ENCODE measurements around the gene LDLRAD3.

LDLRAD3 gene

DNA sequence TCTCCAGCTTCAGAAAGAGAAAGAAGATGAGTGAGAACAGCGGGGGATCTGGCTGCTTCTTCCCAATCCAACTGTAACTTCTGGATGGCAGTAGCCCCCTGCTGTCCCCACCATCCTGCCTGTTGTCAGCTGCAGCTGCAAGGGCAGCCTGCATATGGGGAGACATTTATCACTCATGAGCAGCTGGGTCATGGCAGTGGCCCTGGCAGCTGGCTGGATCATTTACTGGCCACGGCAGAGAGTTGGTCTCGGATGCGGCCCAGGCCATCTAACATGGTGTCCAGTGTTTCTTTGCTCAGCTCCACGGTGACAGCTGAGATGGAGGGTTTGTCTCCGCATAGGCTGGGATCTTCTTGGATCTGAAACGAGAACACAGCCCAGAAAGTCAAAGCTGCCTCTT is 330.6 kb downstream of the LDLRAD3 start:
- TF ChIP-seq FOXM1 (IDR thresholded peaks at IDR 0.05; ENCODE audit: borderline replicate concordance), result no peak
- TF ChIP-seq NFRKB (IDR thresholded peaks at IDR 0.05), result no peak
- no peak for TF ChIP-seq CTBP1 (IDR thresholded peaks at IDR 0.05; ENCODE audit: borderline replicate concordance)
- TF ChIP-seq TARDBP (IDR thresholded peaks at IDR 0.05), result no peak
- TF ChIP-seq, protein P1, sequence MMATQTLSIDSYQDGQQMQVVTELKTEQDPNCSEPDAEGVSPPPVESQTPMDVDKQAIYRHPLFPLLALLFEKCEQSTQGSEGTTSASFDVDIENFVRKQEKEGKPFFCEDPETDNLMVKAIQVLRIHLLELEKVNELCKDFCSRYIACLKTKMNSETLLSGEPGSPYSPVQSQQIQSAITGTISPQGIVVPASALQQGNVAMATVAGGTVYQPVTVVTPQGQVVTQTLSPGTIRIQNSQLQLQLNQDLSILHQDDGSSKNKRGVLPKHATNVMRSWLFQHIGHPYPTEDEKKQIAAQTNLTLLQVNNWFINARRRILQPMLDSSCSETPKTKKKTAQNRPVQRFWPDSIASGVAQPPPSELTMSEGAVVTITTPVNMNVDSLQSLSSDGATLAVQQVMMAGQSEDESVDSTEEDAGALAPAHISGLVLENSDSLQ (IDR thresholded peaks at IDR 0.05), result no peak
- TF ChIP-seq LEF1 (IDR thresholded peaks at IDR 0.05; ENCODE audit: borderline replicate concordance), result no peak
- no peak for TF ChIP-seq BHLHE40 (IDR thresholded peaks at IDR 0.05; ENCODE audit: borderline replicate concordance)
- TF ChIP-seq FOXK2 (IDR thresholded peaks at IDR 0.05), result no peak
- no peak for TF ChIP-seq ELF4 (IDR thresholded peaks at IDR 0.05)
- TF ChIP-seq ZNF384 (IDR thresholded peaks at IDR 0.05), result no peak
- no peak for TF ChIP-seq SUZ12 (IDR thresholded peaks at IDR 0.05)
- no peak for TF ChIP-seq HDGF (IDR thresholded peaks at IDR 0.05; ENCODE audit: borderline replicate concordance)
- TF ChIP-seq SP1 (IDR thresholded peaks at IDR 0.05), result no peak
- no peak for TF ChIP-seq L3MBTL2 (conservative IDR thresholded peaks at IDR 0.05)
- no peak for TF ChIP-seq ARNT (IDR thresholded peaks at IDR 0.05)
- no peak for TF ChIP-seq FOXA1 (IDR thresholded peaks at IDR 0.05)
- ChIA-PET POLR2A (no interaction called here), CTCF (interaction anchor here (0.7 kb wide), 1 partner anchor 204 kb away, joined by 3 read pairs; no protein-coding TSS in a partner anchor)
- DNase-seq (ENCODE audit: extremely low spot score), result no peak

DNA sequence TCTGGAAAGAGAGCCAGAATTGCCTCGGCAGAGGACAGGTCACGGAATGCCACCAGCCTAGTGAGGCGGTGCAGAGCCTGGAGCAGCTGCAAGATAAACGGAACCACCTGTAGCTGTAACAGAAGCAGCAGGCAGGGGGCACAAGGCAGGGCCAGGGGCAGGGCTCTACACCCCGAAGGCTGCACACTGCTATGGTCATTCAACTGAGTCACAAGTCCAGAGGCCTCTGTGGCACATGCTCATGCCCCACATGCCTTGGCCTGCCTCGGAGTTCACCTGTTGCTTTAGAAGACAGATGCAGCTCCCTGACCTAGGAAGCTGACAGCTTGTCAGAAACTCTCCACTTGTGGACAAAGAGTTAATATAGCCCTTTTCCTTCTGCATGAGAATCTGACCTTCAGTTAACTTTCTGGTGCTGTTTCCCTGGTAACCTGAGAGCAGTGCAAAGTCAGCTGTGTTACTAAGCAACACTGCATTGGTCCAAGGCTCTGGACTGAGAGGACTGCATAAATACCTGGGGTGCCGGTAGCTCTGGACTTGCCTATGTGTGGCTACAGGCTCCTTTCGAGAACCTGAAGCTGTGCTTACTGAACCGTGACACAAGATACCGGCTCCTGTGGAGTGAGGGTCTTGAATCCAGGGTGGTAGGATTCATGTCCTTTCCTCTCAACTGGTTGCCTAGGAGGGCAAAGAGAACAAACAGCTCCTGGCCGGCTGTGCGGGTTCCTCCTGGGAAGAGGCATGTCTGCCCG is 334.8 kb downstream of the LDLRAD3 start:
- DNase-seq (ENCODE audit: extremely low spot score), result no peak
- ChIA-PET CTCF (no interaction called here), POLR2A (no interaction called here)
- TF ChIP-seq CTBP1 (IDR thresholded peaks at IDR 0.05; ENCODE audit: borderline replicate concordance) (no peak), HDGF (IDR thresholded peaks at IDR 0.05; ENCODE audit: borderline replicate concordance) (no peak), ARNT (IDR thresholded peaks at IDR 0.05) (no peak), L3MBTL2 (conservative IDR thresholded peaks at IDR 0.05) (no peak), NFRKB (IDR thresholded peaks at IDR 0.05) (no peak), TARDBP (IDR thresholded peaks at IDR 0.05) (no peak), ZNF384 (IDR thresholded peaks at IDR 0.05) (no peak), ELF4 (IDR thresholded peaks at IDR 0.05) (no peak), FOXA1 (IDR thresholded peaks at IDR 0.05) (no peak), SP1 (IDR thresholded peaks at IDR 0.05) (no peak), FOXK2 (IDR thresholded peaks at IDR 0.05) (no peak), BHLHE40 (IDR thresholded peaks at IDR 0.05; ENCODE audit: borderline replicate concordance) (no peak), SUZ12 (IDR thresholded peaks at IDR 0.05) (no peak), FOXM1 (IDR thresholded peaks at IDR 0.05; ENCODE audit: borderline replicate concordance) (no peak), LEF1 (IDR thresholded peaks at IDR 0.05; ENCODE audit: borderline replicate concordance) (no peak)
- TF ChIP-seq, protein P1 (IDR thresholded peaks at IDR 0.05), result no peak

DNA sequence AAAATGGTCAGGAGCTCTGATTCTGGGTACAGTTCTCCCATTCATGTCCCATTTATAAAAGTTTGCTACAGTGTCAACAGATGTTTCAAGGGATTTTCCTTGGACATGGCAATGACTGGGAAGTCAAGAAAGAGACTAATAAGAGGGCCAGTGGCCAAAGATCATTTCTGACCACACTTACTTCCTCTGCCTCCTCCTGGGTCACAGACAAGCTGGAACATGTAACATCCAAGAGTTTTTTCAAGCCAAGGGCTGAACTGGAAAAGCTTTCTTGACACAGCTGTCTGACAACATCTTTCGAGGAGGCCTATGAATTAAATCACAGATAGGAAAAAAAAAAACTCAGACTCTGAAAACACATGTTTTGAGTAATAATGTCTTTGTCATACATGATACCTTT is 336.7 kb downstream of the LDLRAD3 start:
- DNase-seq (ENCODE audit: extremely low spot score), result no peak
- no peak for TF ChIP-seq CTBP1 (IDR thresholded peaks at IDR 0.05; ENCODE audit: borderline replicate concordance)
- TF ChIP-seq, protein P1 (IDR thresholded peaks at IDR 0.05), result no peak
- TF ChIP-seq L3MBTL2 (conservative IDR thresholded peaks at IDR 0.05), result no peak
- TF ChIP-seq NFRKB (IDR thresholded peaks at IDR 0.05), result no peak
- no peak for TF ChIP-seq HDGF (IDR thresholded peaks at IDR 0.05; ENCODE audit: borderline replicate concordance)
- TF ChIP-seq ARNT (IDR thresholded peaks at IDR 0.05), result no peak
- no peak for TF ChIP-seq BHLHE40 (IDR thresholded peaks at IDR 0.05; ENCODE audit: borderline replicate concordance)
- TF ChIP-seq FOXA1 (IDR thresholded peaks at IDR 0.05), result no peak
- no peak for TF ChIP-seq SP1 (IDR thresholded peaks at IDR 0.05)
- TF ChIP-seq FOXM1 (IDR thresholded peaks at IDR 0.05; ENCODE audit: borderline replicate concordance), result no peak
- CTCF ChIA-PET, result no interaction called here
- POLR2A ChIA-PET, result no interaction called here

Measured in HEK293T (cell line).